HG03066 (cell line): ENCODE measurements around the gene ELOB.

Source experiments
- ATAC-seq: cut with Tn5 transposase; IDR thresholded peaks from one replicate; pipeline ENCODE4 v1.9.1; 2021; ENCODE audit warnings: low read depth; ENCODE audit not compliant: unreplicated experiment

The ELOB gene

GRCh38 chr16:2751577-2752034, 25.5 kb downstream of the ELOB start:
- ATAC-seq, result no peak

GRCh38 chr16:2749936-2750335, 27.1 kb downstream of the ELOB start:
- no peak for ATAC-seq

- ATAC-seq, result no peak
These were observed 27.6 kb downstream of the ELOB start for GRCh38 chr16:2749476-2749875.

GRCh38 chr16:2748757-2749455, 28.2 kb downstream of the ELOB start:
- ATAC-seq, result no peak

- ATAC-seq, result no peak
These were observed 31.1 kb downstream of the ELOB start for GRCh38 chr16:2745961-2746360.

GRCh38 chr16:2745116-2745890, 31.8 kb downstream of the ELOB start:
- no peak for ATAC-seq

- no peak for ATAC-seq
These were observed 32.4 kb downstream of the ELOB start for GRCh38 chr16:2744711-2745110.

- ATAC-seq, result no peak
These were observed 33.9 kb downstream of the ELOB start for GRCh38 chr16:2743007-2743810.

- ATAC-seq, result no peak
These were observed 34.6 kb downstream of the ELOB start for GRCh38 chr16:2742323-2743006.

GRCh38 chr16:2741168-2741567, 35.9 kb downstream of the ELOB start:
- ATAC-seq, result no peak

- no peak for ATAC-seq
These were observed 36.6 kb downstream of the ELOB start for GRCh38 chr16:2740476-2740875.

GRCh38 chr16:2739625-2740430, 37.3 kb downstream of the ELOB start:
- no peak for ATAC-seq

GRCh38 chr16:2738615-2739014, 38.5 kb downstream of the ELOB start:
- no peak for ATAC-seq

GRCh38 chr16:2737895-2738418, 39.1 kb downstream of the ELOB start:
- no peak for ATAC-seq

- no peak for ATAC-seq
These were observed 39.9 kb downstream of the ELOB start for GRCh38 chr16:2737238-2737605.

- ATAC-seq, result no peak
These were observed 40.4 kb downstream of the ELOB start for GRCh38 chr16:2736476-2737237.

GRCh38 chr16:2734844-2735515, 42.1 kb downstream of the ELOB start:
- ATAC-seq, result no peak

GRCh38 chr16:2728034-2728433, 49.0 kb downstream of the ELOB start:
- ATAC-seq, result no peak
